Measurements from ENCODE around the gene PRKRIP1.
"Not testable (repeated sequence)": the region's sequence is repeated elsewhere in the genome, so short reads cannot be mapped to it uniquely, and the experiment has no call there.

The PRKRIP1 gene

DNA sequence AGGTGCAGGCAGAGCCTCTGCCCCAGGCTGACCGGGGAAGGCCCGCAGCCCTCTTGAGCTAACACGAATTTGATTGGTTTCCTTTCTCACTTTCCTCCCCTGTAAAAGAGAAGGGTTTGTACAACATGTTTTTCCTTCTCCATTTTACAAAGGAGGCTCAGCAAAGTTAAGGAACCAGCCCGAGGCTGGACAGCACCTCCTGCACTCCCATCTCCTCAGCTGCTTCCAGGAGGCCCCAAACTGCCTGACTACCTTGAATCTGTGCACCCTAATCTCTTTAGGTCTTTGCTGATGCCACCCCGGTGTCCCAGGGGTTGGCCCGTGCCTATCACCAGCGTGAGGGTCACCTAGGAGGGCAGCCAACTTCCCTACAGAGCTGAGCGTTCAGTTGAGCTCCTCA lies 64.3 kb downstream of the PRKRIP1 start:
- FAIRE-seq, result no peak

DNA sequence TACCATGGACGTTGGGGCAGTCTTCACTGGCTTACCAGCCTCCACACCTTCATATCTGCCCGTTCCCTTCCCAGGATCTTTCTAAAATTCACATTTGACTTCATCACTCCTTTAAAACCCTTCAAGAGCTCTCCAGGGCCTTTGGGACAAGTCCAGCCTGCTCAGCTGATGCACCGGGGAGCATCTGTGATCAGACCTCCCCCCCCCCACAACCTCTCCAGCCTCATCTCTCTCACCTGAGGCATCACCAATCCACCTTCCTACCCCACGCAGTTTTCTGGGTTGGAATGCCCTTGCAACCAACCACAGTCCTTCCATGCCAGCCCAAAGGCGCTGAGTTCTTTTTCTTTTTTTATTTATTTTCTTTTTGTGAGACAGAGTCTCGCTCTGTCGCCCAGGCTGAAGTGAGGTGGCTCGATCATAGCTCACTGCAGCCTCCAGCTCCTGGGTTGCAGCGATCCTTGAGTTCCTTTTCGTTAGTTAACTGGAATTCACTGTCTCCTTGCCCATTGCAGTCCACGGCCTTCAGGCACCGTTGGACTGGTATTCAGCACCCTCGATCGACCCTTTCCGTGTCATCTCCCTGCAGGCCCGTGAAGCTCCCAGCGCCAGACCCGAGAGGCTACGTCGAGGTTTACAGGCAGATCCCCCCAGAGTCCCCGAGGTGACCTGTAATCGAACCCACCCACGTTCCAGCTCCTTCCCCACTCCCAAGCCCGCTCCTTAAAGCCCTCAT lies 67.8 kb downstream of the PRKRIP1 start:
- FAIRE-seq, result no peak

DNA sequence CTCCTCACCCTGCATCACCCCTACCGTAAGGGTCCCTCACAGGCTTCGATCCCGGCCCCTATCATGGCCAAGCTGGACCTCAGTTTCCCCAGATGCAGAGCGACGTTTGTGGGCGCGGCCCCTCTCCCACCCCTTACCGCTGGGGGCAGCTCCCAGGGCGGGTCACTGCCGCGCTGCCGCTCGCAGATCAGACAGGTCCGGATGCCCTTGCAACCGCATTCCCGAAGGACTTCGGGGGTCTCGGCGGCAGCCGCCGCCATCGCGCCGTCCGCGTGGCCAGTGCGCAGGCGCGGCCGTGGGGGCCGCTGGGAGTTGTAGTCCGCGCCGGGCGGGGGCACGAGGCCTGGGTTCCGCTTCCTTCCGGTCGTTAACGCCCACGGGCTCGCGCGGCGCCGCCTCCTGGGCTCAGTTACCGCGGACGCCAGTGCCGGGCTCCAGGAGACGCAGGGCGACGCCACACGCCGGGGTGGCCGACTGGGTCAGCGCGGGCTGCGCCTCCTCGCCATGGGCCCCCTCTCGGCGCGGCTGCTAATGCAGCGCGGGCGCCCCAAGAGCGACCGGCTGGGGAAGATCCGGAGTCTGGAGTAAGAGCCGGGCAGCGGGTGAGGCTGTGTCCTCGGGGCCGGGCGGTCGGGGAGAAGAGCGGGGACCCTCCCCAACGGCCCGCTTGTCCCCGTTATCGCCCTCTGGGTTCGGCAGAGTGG lies 68.6 kb downstream of the PRKRIP1 start, which contains the start of the genes ALKBH4 and LRWD1:
Gene ALKBH4, minus strand, starts transcription at position 287 of the 704 bp plus-strand sequence. Its CDS starts 27 bp downstream, at position 260.
Gene LRWD1, plus strand, starts transcription at position 408 of the 704 bp plus-strand sequence. Its CDS starts 97 bp downstream, at position 505.
- no peak for FAIRE-seq

DNA sequence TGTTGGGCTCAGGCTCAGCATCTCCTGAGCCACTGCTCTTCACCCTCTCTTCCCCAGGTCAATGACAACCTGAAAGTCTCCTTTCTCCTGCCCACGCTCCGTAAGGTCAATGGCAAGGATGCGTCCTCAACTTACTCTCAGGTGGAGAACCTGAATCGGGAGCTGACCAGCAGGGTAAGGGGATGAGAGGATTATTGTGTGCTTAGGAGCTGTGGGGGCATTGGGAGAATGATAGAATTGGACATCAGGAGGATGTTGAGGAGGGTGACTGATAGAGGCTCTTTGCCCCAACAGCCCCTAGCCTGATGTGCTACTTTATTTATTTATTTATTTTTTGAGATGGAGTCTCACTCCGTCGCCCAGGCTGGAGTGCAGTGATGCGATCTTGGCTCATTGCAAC lies 69.9 kb downstream of the PRKRIP1 start:
- no peak for FAIRE-seq

DNA sequence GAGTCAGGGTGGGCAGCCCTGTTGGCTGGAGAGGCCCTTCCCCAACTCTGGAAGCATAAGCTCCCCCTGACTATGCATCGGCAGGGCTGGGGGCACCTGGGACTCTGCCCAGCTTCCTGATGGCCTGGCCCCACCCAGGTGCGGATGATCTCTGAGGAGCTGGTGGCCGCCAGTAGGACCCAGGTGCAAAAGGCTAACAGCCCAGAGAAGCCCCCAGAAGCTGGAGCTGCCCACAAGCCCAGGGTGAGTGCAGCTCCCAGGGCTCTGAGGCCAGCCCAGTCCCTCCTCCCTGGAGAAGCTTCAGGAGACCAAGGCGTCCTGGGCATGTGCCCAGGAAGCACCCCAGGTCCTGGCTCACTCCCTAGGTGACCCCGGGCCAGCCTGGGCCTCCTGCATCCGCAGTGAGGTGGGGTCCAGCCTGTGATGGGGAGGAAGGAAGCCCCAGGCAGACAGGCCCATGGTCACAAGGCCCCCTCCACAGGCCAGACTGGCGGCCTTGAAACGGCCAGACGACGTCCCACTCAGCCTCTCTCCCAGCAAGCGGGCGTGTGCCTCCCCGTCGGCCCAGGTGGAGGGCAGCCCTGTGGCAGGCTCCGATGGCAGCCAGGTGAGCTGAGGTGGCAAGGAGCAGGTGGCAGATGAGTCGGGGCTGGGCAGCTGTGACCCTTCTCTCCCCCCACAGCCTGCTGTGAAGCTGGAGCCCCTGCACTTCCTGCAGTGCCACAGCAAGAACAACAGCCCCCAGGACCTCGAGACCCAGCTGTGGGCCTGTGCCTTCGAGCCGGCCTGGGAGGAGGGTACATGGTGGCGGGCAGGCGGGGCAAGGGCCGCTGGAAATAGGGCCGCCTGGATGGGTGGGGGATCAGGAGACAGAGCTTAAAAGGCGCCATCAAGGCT lies 71.7 kb downstream of the PRKRIP1 start:
- FAIRE-seq, result no peak

DNA sequence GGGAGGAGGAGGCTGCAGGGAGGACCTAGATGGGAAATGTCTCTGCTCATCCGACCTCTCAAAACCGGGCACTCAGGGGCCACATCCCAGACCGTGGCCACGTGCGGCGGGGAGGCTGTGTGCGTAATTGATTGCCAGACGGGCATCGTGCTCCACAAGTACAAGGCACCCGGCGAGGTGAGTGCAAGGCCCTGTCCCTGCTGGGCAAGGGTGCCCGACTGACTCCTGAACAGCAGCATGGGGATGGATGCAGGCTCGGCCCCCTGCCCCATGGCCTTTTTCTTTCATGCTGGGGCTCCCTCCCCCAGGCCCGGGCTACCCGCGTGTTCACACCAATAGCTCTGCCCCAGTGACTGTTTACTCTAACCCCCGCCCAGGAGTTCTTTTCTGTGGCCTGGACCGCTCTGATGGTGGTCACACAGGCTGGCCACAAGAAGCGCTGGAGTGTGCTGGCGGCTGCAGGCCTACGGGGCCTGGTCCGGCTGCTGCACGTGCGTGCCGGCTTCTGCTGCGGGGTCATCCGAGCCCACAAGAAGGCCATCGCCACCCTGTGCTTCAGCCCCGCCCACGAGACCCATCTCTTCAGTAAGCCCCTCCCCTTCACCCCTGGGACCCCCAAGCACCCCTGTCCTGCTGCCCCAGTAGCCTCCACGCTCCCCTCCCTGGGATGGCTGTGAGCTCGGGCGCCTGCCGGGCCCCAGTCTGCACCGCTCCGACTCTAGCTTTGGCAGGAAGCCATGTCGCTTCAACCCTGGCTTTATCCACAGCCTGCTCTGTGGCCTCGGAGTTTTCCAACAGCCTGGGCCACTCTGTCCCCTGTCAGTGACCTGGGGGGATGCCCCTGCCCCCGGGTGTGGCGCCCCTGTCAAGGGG lies 72.6 kb downstream of the PRKRIP1 start:
- FAIRE-seq, result no peak

DNA sequence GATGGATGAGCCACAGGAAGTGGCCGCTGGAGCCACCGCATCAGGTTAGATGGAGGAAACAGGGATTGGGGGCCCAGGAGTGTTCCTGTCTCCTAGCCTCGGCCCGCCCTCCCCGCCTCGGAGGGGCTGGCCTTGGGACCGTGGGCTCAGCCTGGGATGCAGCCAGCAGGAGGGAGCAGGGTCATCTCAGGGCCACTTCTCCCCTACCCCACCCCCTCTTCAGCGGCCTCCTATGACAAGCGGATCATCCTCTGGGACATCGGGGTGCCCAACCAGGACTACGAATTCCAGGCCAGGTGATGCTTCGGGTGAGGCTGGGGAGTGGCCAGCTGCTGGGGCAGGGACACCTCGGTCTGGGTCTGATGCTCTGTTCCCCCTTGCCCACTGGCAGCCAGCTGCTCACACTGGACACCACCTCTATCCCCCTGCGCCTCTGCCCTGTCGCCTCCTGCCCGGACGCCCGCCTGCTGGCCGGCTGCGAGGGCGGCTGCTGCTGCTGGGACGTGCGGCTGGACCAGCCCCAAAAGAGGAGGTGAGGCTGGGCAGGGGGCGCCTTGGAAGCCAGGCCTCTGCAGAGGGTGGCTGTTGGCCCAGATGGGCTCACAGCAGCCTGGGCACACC lies 73.3 kb downstream of the PRKRIP1 start:
- no peak for FAIRE-seq

DNA sequence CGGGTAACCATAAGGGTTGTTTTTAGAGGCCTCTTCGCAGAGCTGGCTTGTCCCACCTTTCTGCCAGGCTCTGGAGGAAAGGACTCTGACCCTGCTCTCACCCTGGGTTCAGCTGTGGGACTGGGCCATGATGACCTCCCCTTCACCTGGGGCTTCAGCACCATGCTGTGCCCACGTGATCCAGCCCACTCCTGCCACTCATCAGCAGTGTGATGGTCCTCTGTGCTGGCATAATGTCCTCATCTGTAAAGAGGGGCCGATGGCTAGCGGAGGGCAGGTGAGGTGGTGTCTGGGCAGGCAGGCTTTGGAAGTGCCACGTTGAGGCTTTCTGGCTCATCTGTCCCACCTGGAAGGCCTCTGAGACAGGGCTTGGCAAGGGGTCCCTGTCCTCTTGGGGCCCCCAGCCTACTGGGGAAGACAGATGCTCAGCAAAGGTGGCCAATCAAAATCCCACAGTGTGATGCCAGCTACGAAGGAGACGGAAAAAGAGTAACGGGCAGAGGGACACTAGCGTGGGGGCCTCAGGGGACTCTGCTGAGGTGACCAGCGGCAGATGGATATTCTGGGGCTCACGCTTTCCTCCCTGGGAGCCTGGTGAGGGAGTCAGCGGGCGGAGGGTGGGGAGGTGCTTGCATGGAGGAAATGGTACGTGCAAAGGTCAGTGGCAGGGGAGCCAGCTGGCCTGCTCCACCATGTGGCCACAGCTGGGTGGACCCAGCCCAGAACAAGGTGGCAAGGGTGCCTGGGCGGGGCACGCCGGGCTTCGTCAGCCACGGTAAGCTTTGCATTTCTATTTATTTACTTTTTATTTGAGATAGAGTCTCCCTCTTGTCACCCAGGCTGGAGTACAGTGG lies 74.0 kb downstream of the PRKRIP1 start:
- FAIRE-seq, result no peak

DNA sequence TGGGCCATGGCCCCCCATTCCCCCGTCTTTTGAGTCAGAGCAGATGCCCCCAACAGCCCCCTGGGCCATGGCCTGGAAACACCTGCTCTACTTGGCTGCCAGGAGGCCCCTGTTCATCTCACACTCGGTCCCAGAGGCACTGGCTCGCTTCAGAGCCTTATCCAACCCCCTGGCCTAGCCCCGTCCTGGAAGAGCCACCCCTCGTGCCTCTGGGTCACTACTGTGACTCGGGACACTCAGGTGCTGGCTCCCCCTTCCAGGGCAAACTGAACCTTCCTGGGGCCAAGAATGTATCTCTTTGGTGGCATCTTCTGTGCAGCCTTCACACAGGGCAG lies 75.6 kb downstream of the PRKRIP1 start:
- no peak for FAIRE-seq

DNA sequence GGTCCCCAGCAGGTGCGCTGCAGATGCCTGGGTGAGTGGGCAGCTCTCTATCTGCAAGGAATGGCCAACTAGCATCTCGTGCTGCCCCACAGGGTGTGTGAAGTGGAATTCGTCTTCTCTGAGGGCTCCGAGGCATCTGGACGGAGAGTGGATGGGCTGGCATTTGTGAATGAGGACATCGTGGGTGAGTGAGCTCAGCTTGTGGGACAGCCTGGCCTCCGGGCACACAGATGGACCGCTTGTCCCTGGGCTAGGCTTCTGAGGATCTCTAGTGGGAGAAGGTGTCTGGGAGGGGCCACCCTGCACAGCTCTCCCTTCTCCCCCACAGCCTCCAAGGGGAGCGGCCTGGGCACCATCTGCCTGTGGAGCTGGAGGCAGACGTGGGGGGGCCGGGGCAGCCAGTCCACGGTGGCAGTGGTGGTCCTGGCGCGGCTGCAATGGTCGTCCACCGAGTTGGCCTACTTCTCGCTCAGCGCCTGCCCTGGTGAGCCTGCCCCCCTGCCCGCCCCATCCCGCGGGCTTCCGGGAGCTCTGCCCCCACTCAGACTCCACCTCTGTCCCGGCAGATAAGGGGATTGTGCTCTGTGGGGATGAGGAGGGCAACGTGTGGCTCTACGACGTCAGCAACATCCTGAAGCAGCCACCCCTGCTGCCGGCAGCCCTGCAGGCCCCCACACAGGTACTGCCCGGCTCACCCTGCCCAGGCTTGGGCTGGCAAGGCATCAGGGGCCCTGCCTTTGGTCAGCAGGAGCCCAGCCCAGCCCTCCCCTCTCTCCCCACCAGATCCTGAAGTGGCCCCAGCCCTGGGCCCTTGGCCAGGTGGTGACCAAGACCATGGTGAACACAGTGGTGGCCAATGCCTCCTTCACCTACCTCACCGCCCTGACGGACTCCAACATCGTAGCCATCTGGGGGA lies 76.2 kb downstream of the PRKRIP1 start:
- FAIRE-seq, result no peak

DNA sequence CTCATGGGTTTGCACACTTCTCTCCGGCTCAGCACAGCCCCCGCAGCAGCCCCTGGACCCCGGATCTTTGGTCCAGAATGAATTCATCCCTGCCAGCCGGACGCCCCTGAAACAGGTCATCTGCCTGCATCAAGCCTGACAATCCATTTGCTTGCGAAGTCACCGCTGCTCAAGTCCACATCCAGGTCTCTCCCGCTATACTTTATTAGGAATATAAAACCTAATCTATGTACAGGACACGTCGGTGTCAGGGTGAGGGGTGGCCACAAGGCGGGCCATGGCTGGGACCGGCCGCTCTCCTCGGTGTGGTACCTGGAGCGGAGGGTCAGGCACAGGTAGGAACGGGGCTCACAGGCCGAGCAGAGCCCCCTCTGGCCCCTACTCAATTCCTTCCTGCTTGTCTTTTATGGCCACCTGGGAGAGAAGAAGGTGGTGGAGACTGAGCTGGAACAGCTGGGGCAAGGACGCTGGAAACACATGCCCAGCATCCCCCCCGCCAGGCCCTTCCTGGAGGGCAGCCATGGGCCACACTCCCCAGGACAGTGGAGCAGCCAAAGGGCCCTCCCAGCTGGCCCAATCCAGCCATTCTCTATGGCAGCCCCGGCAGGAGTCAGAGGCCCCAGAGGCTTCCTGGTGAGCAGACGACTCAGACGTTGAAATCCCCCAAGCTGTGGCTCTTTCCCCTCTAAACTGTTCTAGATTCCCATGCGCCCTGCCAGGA lies 77.3 kb downstream of the PRKRIP1 start:
- no peak for FAIRE-seq

DNA sequence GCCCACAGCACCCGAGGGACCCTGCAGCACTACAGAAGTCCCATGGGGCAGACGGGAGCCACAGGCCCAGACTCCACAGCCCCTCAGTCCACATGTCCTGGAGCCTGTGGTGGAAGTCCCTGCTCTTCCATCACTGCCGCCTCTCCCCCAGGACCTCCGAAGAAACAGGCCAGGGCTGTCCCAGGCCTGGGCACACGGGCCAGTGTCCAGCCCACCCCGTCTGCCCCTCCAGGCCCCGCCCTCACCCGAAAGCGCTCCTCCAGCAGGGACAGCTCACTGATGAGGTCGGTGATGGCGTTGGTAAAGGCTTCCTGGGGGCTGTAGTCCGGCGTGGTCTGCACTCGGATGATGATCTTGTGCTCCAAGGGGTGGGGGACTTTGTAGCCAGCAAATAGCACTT lies 78.0 kb downstream of the PRKRIP1 start:
- not testable (repeated sequence) for FAIRE-seq

DNA sequence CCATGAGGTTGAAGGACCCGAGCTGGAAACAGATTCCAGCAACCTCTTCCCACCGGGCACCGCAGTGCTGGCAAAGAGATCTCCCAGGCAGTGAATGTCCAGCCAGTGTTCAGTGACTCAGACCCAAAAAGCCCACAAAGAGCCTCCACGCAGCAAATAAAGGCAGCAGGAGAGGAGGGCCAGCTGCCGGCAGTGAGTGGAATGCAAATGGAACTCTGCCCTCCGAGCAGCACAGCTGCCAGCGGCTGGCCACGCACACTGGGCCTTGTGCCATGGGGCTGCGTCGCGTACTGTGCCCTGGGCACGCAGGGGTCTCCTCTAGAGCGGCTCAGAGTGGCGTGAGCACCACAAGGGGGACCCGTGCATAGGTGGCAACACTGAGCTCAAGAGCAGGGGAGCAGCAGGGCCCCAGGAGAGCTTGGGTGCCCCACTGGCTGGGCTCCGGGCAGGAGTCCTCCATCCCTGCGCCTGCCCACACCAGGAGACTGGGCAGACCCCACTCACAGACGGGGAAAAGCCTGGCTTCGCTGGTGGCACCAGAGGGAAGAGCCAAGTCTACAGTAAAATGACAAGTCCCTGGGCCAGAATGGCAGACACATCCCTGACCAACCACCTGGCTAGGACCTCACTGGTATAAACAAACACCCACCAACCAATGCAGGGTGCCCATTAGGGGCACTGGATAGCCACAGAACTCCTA lies 78.7 kb downstream of the PRKRIP1 start:
- FAIRE-seq, result not testable (repeated sequence)
